IPS-20b (cell line): Measurements from ENCODE around the gene KCNQ2.

Experiments used
- H3K27ac ChIP-seq: one replicate; pipeline ENCODE4 v1.5.1; 2013; ENCODE audit warnings: low read length
- H3K27me3 ChIP-seq: 2 replicates; pipeline ENCODE4 v1.6.1; 2013; ENCODE audit warnings: mild to moderate bottlenecking, low read length, inconsistent platforms; ENCODE audit not compliant: insufficient read depth
- H3K36me3 ChIP-seq: 2 replicates; pipeline ENCODE4 v1.6.1; 2013; ENCODE audit warnings: low read depth, mild to moderate bottlenecking, inconsistent platforms, low read length, moderate library complexity; ENCODE audit not compliant: insufficient read depth
- H3K4me1 ChIP-seq: 2 replicates; pipeline ENCODE4 v1.6.1; 2013; ENCODE audit warnings: mild to moderate bottlenecking, control low read depth, inconsistent platforms, low read length, moderate library complexity; ENCODE audit not compliant: insufficient read depth
- H3K4me3 ChIP-seq: 2 replicates; pipeline ENCODE4 v1.5.1; 2013; ENCODE audit warnings: mild to moderate bottlenecking, low read length, inconsistent platforms
- H3K9ac ChIP-seq: 2 replicates; pipeline ENCODE4 v1.6.1; 2013; ENCODE audit warnings: low read depth, mild to moderate bottlenecking, inconsistent platforms, low read length, moderate library complexity
- H3K9me3 ChIP-seq: 2 replicates; pipeline ENCODE4 v1.6.1; 2013; ENCODE audit warnings: mild to moderate bottlenecking, low read depth, low read length, inconsistent platforms; ENCODE audit not compliant: insufficient read depth

The KCNQ2 gene

DNA sequence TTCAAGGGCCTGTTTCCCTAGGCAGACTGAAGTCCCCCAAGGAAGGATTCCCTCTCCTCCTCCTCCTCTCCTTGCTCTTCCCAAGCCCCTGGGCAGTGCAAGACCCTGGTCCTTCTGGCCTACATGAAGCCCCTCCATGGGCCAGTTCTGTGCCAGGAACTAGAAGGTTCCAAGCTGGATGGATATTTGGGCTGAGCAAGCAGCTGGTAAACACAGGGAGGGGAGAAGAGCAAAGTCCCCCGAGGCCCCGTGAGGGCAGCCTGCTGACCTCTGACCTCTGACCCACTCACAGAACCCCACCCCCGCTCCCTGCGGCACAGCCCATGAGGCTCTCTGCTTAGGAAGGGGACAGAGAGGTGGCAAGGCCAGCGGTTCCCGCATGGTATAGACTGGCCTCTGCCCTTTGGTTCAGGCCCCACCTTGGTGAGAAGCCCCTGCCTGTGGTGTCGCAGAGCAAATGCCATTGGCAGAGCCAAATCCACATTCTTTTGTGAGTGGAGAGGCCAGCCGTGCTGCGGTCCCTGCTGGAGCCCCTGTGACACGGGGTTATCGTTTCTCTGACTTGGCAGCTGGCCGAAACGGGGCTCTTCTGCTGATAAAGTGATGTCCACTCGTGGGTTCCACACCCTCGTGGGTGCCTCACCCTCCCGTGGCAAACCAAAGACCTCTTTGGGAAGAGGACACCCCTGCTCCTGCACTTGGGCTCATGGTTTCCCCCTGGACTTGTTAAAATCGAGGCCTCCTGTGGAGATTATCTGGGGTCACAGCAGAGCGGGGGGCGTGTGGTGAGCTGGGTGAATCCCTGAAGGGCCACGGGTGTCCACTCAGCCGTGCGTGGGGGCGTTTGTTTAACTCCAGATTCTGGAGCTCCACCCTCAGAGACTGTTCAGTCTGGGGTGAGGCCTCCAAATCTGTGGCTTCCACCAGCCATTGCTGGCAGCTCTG is 109.2 kb downstream of the KCNQ2 start:
- Histone ChIP-seq H3K36me3 (no peaks in the 10 kb centered on the region), H3K27me3 (peaks cover 44% of the 10 kb centered on the region), H3K9me3 (no peaks in the 10 kb centered on the region), H3K27ac (no peak overlapping the region), H3K4me3 (no peak overlapping the region), H3K9ac (no peak overlapping the region), H3K4me1 (no peaks in the 10 kb centered on the region)

- H3K9me3 ChIP-seq: no peaks in the 10 kb centered on the region
- peaks cover 44% of the 10 kb centered on the region for H3K27me3 ChIP-seq
- H3K9ac ChIP-seq: no peak overlapping the region
- no peak overlapping the region for H3K27ac ChIP-seq
- H3K36me3 ChIP-seq: no peaks in the 10 kb centered on the region
- no peaks in the 10 kb centered on the region for H3K4me1 ChIP-seq
- H3K4me3 ChIP-seq: peak overlapping the region; percentile 59; the same call in 1 of the 2 replicates
These were observed 109.9 kb downstream of the KCNQ2 start for GRCh38 chr20:63362436-63363009.

- Histone ChIP-seq H3K4me3 (peak overlapping the region; percentile 59; the same call in 1 of the 2 replicates), H3K27me3 (peaks cover 44% of the 10 kb centered on the region), H3K27ac (no peak overlapping the region), H3K36me3 (no peaks in the 10 kb centered on the region), H3K4me1 (no peaks in the 10 kb centered on the region), H3K9me3 (no peaks in the 10 kb centered on the region), H3K9ac (no peak overlapping the region)
These were observed 110.7 kb downstream of the KCNQ2 start for GRCh38 chr20:63361519-63362435.

DNA sequence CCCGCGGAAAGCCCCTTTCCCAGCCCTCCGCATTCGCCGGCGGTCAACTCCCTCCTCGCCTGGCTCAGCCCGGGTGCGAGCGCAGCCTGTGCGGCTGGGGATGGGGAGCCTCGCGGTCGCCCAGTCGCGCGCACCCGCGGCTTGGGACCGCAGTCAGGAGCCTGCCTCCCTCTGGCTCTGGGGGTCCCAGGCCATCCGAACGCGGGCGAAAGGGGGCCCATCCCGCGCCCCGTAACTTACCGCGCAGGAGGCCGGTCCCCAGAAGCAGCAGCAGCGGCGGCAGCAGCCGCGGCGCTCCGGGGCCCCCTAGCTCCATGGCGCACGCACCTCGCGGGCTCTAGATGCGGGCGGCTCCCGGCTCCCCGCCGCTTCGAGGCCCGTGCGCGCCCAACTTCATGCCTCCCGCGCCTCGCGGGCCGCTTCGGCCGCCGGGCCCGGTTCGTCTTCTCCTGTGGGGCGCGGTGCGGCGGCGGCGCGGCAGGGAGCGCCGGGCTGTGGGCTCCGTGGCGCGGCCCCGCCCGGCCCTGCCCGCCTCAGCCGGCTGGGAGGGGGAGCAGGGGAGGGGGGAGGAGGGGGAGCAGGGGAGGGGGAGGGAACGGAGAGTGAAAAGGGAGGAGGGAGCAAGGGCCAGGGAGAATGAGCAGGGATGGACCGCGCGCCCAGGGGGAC is 111.5 kb downstream of the KCNQ2 start, which contains the start of gene CHRNA4:
CHRNA4 (minus strand) TSS at position 500 of the 669 bp plus-strand sequence; CDS start at position 316, 184 bp downstream.
- H3K4me1 ChIP-seq: no peaks in the 10 kb centered on the region
- H3K9ac ChIP-seq: no peak within 1 kb of the TSS
- no peaks in the 10 kb centered on the region for H3K9me3 ChIP-seq
- no peaks in the 10 kb centered on the region for H3K36me3 ChIP-seq
- peaks cover 44% of the 10 kb centered on the region for H3K27me3 ChIP-seq
- peak within 1 kb of the TSS; percentile 59; the same call in 1 of the 2 replicates for H3K4me3 ChIP-seq
- no peak within 1 kb of the TSS for H3K27ac ChIP-seq

DNA sequence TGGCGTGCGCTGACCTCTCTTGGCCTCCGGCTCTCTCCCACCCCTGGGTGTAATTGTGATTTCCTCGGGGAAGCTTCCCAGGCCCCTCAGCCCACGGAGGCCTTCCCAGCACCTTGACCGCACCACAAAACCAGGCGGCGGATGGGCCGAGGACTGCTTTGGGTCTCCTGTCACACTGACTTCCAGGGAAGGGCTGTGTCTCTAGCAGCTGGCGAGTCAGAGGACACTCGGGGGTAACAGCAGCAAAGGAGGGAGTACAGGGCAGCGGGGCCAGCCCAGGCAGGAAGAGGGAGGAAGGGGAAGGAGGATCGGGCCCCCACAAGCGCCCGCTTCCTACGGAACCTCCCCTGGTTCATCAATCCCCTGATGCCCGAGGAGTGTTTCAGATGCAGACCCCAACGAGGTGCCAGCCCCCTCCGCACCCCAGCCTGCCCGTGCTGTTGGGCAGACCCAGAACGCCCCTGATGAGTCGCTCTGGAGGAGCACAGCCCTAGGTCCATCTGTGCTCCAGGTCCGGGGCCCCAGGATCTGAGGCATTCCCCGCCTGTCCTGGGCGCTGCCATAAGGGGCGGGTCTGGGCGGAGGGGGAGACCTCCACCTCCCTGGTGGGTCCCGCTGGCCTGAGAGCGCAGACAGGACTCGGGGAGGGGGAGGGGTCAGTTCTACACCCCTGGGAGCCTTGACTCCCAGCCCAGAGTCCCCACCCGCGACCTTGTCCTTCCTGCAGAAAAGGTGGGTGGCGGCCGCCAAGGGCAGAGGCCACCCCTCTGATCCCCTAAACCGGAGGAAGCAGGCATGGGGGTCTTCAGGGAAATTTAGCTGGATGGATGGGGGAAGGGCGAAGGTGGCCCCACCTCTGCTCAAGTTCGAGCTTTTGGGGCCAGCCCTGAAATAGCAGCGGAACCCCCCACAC is 112.3 kb downstream of the KCNQ2 start:
- no peak overlapping the region for H3K9ac ChIP-seq
- no peak overlapping the region for H3K27ac ChIP-seq
- peaks cover 44% of the 10 kb centered on the region for H3K27me3 ChIP-seq
- no peaks in the 10 kb centered on the region for H3K9me3 ChIP-seq
- H3K4me1 ChIP-seq: no peaks in the 10 kb centered on the region
- no peaks in the 10 kb centered on the region for H3K36me3 ChIP-seq
- peak overlapping the region; percentile 59; the same call in 1 of the 2 replicates for H3K4me3 ChIP-seq

- H3K4me1 ChIP-seq: no peaks in the 10 kb centered on the region
- H3K27ac ChIP-seq: no peak overlapping the region
- no peaks in the 10 kb centered on the region for H3K36me3 ChIP-seq
- peaks cover 44% of the 10 kb centered on the region for H3K27me3 ChIP-seq
- no peak overlapping the region for H3K4me3 ChIP-seq
- H3K9me3 ChIP-seq: no peaks in the 10 kb centered on the region
- H3K9ac ChIP-seq: no peak overlapping the region
These were observed 113.1 kb downstream of the KCNQ2 start for GRCh38 chr20:63359164-63359934.

- Histone ChIP-seq H3K4me3 (no peak overlapping the region), H3K27ac (no peak overlapping the region), H3K4me1 (no peaks in the 10 kb centered on the region), H3K9me3 (no peaks in the 10 kb centered on the region), H3K9ac (no peak overlapping the region), H3K36me3 (no peaks in the 10 kb centered on the region), H3K27me3 (peaks cover 37% of the 10 kb centered on the region)
These were observed 114.2 kb downstream of the KCNQ2 start for GRCh38 chr20:63357921-63358905.

- H3K4me3 ChIP-seq: no peak overlapping the region
- no peaks in the 10 kb centered on the region for H3K36me3 ChIP-seq
- no peak overlapping the region for H3K27ac ChIP-seq
- H3K9ac ChIP-seq: no peak overlapping the region
- no peaks in the 10 kb centered on the region for H3K9me3 ChIP-seq
- no peaks in the 10 kb centered on the region; the same call in 1 of the 2 replicates for H3K4me1 ChIP-seq
- peaks cover 27% of the 10 kb centered on the region for H3K27me3 ChIP-seq
These were observed 115.2 kb downstream of the KCNQ2 start for GRCh38 chr20:63356931-63357879.
